HG03045 (cell line): ENCODE data around the gene SLC16A3.
"Not testable (repeated sequence)": the region's sequence is repeated elsewhere in the genome, so short reads cannot be mapped to it uniquely, and the experiment has no call there.

Source experiments
- ATAC-seq: cut with Tn5 transposase; IDR thresholded peaks from one replicate; pipeline ENCODE4 v1.9.1; 2021; ENCODE audit warnings: mild to moderate bottlenecking, moderate library complexity; ENCODE audit not compliant: unreplicated experiment

SLC16A3 gene

GRCh38 chr17:82203920-82204319 is 24.9 kb upstream of the SLC16A3 start:
- ATAC-seq = no peak

GRCh38 chr17:82204831-82205719 is 23.8 kb upstream of the SLC16A3 start:
- ATAC-seq = no peak

- no peak for ATAC-seq
Observed at GRCh38 chr17:82205720-82206508, 22.9 kb upstream of the SLC16A3 start.

GRCh38 chr17:82210655-82211054 is 18.2 kb upstream of the SLC16A3 start:
- not testable (repeated sequence) for ATAC-seq

GRCh38 chr17:82212331-82213250 is 16.3 kb upstream of the SLC16A3 start, which contains the start of gene CCDC57:
Gene CCDC57 (minus strand): TSS chr17:82212842. CDS start chr17:82201944, 10,898 bp downstream.
- peak; percentile 59 for ATAC-seq

- no peak for ATAC-seq
Observed at GRCh38 chr17:82213251-82214011, 15.4 kb upstream of the SLC16A3 start.

- no peak for ATAC-seq
Observed at GRCh38 chr17:82214012-82214628, 14.7 kb upstream of the SLC16A3 start.

- ATAC-seq = no peak
Observed at GRCh38 chr17:82215095-82215971, 13.5 kb upstream of the SLC16A3 start.

- no peak for ATAC-seq
Observed at GRCh38 chr17:82215972-82216300, 12.9 kb upstream of the SLC16A3 start.

- ATAC-seq = peak; percentile 32
Observed at GRCh38 chr17:82216301-82217119, 12.3 kb upstream of the SLC16A3 start.

- no peak for ATAC-seq
Observed at GRCh38 chr17:82217120-82217529, 11.7 kb upstream of the SLC16A3 start.

- no peak for ATAC-seq
Observed at GRCh38 chr17:82217530-82218204, 11.2 kb upstream of the SLC16A3 start.

GRCh38 chr17:82218349-82219075 is 10.3 kb upstream of the SLC16A3 start:
- no peak for ATAC-seq

GRCh38 chr17:82219083-82219482 is 9.8 kb upstream of the SLC16A3 start:
- no peak for ATAC-seq

- no peak for ATAC-seq
Observed at GRCh38 chr17:82219753-82220709, 8.8 kb upstream of the SLC16A3 start.
